HG02759 (cell line): ENCODE measurements around the gene NUMBL.
A peak's percentile ranks its signal among the peaks of the same experiment; 100 is the strongest.

Experiments used
- ATAC-seq: cut with Tn5 transposase; IDR thresholded peaks from one replicate; pipeline ENCODE4 v1.9.1; 2021; ENCODE audit warnings: mild to moderate bottlenecking, moderate library complexity; ENCODE audit not compliant: unreplicated experiment

Gene NUMBL

DNA sequence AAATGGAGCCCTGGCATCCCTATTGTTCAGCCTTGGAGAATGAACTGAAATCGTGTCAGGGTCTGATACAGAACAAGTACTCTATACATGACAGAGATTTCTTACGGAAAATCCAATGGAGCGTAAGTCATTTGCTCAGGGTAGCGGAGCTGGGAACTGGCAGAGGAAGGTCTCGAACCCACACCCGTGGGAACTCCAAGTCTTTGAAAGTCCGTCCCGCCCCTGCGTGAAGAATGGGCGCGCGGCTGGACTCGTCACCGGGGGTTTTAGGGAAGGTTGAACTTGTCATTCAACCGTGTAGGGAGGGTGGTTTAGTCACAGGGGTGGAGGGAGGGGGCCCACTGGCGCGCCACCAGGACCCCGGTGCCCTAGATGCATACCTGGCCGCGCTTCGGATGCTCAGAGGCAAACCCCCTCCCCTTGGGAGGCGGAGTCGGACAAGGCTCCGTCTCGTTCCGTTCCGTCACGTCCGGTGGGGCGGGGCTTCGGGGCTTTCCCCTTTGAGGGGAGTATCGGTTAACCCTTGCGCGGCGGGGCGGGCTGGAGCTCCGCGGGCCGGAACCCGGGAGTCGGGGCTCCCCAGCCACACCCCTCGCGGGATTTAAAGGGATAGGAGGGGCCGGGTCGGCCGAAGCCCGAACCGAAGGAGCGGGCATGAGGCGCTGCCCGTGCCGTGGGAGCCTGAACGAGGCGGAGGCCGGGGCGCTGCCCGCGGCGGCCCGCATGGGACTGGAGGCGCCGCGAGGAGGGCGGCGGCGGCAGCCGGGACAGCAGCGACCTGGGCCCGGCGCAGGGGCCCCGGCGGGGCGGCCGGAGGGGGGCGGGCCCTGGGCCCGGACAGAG is 26.3 kb upstream of the NUMBL start, which contains the start of the genes COQ8B and ITPKC:
Gene COQ8B (minus strand): TSS at position 405 of the 843 bp plus-strand sequence. CDS start 2,254 bp downstream, outside the sequence.
Gene ITPKC (plus strand): TSS at position 631 of the 843 bp plus-strand sequence. CDS start 24 bp downstream, at position 655.
- ATAC-seq, result peak; percentile 65

DNA sequence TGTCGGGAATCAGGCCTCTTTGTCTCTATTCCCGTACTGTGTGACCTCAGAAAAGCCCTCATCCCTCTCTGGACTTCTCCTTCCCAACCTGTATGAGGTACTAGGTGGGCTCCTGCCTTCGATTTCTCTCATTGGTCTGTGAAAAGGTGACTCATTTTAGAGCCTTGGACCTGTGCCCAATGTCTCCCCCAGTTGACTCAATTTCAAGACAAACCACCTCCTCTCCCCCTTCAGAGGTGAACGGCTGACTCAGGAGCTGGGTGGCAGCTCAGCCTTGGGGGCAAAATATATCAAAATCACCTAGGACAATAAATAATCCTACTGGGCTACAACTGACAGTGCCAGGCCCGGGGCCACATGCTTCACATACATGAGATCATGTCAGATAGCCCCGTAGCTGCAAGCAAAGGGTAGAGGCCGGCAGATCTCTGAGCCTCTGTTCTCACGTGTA is 25.6 kb upstream of the NUMBL start:
- no peak for ATAC-seq

DNA sequence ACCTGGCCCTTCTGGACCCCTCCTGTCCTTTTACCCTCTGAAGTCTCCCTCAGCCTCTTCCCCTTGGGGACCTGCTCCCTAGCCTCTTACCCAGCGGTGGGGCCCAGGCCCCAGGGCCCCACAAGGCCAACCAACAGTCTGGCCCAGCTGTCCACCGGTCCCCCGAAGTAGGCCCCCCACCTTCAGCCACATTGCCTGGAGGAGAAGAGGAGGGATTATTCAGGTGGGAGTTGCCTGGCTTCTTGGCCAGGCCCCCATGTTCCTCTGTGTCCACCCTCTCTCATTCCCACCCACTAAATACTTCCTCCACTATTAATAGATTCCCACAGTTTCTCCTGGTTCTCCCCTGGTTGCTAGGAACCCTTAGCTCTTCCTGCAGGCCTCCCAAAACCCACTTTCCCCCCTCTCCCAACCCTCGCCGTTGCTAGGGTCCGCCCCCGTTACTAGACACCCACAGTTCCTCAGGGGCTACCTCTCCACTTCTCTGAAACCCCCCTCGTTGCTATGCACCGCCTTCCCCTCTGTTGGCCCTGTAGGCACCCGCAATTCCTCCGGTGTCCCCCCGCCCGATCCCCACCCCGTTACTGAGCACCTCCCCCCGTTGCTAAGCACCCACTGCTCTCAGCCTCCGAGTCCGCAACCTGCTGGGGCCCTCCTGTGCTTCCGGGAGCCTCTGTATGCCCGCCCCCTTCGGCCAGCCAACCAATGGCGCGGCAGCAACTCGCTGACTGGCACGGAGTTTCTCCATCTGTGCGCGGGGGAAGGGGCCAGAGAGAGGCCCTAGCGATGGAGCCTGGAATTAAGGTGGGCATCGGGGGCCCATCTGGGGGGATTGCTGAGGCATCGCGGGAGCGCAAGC is 24.2 kb upstream of the NUMBL start:
- peak; percentile 58 for ATAC-seq

DNA sequence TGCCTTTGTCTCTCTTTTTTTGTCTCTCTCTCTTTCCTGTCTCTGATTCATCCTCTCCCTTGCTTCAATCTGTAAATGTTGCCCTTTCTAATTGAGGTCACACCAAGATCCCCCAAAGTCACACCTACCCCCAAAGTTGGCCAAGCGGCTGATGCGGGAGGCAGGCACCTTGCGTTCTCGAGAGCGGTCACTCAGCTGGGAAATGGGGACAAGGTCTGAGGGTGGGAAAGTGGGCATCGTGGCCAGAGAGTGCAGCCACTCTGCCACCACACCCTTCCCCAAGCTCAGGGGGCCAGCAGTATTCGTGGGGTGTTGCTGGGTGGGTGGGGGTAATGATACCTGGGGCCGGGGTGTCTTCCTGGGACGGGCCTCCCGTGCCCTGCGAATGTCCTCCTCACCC is 23.5 kb upstream of the NUMBL start:
- ATAC-seq, result no peak

DNA sequence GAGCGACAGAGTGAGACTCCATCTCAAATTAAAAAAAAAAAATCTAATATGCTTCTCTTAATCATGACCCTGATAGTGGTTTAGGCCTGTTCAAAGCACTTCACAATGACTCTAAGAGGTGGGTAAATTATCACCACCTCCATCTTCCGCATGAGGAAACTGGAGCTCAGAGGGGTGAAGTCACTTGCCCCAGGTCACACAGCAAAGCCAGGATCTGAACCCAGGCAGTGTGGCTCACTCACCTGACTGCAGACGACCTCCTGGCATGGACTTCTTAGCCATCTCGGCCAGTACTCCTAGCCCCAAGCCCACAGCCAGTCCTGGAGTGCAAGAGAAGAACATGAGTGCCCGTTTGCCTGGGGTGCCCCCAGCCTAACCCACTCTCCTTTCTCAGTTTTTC is 19.4 kb upstream of the NUMBL start:
- no peak for ATAC-seq

DNA sequence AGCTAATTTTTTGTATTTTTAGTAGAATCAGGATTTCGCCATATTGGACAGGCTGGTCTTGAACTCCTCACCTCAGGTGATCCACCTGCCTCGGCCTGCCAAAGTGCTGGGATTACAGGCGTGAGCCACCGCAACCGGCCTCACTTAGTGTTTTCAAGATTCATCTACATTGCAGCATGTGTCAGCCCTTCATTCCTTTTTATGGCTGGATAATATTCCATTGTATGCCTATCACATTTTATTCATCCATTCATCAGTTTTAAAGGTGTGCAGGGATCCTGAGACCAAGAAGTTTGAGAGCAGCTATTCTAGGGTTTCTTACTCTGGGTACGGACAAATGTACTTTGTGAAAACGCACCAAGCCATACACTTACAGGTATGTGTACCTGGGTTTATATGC is 17.2 kb upstream of the NUMBL start:
- no peak for ATAC-seq

DNA sequence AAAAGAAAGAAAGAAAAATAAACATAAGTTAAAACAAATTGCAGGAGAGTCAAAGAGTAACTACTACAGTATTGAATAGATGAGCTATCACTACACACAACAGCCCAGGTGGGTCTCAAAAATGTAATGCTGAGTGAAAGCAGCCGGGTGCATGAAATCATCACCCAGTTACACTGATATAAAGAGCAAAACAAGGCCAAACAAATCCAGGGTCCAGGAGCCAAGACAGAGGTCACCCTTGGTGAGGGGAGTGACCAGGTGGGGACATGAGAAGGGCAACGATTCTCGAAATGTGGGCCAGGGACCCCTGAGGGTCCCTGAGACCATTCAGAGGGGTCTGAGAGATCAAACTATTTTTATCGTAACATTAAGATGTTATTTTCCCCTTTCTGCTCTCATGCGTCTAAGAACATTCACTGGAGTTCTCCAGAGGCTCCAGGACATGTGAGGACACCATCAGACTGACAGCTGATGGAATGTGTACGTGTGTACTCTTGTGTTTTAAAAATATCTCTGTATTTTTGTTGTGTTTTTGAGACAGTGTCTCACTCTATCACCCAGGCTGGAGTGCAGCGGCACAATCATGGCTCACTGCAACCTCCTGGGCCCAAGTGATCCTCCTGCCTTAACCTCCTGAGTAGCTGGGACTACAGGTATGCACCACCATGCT is 15.6 kb upstream of the NUMBL start:
- ATAC-seq, result no peak

DNA sequence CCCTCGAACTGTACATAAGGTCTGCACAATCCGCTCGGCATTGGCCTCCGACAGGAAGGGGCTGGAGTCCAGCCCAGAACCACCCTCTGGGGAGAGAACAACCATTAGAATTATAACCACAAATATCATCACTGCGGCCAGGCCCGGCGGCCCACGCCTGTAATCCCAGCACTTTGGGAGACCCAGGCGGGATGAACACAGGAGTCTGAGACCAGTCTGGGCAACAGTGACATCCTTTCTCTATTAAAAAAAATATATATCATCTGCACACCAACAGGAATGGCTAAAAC is 14.9 kb upstream of the NUMBL start:
- ATAC-seq, result no peak

DNA sequence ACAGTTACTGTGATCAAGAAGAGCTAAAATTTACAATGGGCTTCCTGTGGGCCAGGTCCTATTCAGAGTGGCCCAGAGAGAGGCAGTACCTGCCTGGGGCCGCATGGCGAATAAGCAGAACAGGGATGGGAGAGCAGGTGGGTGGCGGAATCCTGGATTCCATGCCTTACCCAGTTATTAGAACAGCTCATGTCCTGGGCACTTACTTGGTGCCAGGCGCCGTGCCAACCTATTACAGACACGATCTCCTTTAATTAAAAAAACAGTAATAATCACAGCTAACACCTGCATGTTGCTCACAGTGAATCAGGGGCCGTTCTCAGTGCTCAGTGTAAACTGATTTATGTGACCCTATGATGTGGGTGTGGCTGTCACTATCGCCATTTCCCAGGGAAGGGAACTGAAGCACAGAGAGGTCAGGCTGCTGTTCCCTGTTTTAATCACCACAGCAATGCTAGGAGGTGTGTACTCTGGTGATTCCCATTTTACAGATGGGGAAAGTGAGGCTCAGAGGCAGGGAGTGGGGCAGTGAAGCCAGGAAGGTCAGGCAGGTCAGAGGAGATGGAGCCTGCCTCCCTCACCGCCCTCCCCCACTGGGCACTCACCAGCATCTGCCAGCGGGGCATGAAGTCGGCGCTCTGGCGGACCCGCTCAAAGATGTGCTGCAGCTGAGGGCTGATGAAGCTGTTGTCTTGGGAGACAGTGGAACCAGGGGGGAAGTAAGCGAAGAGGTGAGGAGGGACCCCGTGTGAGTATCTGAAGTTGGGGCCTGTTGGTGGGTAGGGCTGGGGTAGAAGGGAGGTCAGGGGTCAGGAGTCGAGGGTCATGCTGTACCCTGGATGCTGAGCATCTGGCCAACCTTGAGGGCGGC is 14.3 kb upstream of the NUMBL start:
- no peak for ATAC-seq

DNA sequence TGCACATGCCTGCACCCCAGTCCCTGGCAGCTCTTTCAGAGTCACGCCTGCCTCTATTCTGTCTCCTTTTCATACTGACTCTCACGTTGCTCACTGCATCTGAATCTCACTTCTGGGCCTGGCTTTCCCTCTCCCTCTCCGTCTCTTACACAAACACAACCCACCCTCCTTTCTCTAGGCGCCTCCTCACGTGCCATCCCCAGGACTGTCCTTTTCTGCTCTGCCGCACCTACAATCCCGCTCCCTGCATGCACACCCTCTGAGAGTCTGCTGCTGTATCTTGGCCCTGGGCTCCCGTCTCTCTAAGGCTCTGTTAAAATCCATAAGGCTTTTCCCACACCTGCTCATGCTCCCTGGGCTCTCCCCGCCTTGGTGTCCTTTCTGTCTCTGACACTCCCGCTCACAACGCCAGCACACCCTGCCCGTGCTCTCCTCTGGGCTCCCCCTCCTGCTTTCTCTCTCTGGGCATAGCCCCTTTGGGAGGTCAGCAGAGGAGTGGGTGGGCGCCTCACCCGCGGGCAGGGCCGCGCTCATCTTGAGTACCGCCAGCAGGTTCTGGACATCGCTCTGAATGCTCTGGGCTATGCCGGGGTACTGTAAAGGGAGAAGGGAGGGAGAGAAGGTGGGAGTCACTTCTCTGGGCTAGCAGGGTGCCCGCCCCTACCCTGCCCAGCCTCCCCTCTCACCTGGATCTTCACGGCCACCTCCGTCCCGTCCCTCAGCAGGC is 12.7 kb upstream of the NUMBL start:
- no peak for ATAC-seq

DNA sequence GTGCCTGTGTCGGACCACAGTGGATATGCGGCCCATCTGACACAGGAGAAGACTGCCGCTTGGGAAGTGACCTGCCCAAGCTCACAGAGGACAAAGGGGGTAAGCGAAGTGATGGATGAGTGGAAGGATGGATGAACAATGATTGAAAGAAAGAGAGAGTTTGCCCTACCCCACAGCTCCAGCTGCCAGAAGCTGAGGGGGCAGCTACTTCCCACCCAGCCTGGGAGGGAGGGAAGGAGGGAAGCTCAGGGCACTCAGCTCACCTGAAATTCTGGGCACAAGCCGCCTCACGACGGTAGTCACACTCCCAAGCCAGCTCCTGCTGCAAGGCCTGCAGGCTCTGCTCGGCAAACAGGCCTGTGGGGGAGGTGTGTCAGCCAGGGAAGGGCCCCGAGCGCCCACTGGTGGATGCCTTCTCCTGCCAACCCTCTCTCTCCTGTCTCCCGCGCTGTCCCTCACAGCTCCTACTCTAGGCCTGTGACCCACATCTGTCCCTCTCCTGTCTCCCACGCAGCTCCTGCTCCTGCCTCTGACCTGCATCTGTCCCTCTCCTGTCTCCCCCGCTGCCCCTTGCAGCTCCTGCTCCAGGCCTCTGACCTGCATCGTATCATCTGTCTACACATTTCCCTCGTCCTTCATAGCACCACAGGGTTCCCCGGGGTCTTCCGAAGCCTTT is 12.0 kb upstream of the NUMBL start:
- ATAC-seq, result no peak

DNA sequence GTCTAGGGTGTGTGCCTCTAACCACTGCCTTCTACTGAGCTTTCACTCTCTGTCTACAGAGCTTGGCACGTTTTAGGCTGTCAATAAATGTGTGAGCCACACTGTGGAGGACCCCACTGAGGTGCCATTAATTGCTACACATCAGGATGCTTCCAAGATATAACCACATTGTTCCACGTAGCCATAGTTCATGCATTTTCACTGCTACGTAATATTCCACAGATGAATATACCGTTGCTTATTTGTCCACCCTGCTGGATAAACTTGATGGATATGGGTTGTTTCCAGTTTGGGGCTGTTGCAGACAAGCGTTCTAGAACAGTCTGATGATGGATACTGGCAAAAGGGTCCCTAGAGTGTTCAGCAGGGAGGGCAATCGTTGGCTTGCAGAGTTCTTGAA is 11.3 kb upstream of the NUMBL start:
- no peak for ATAC-seq

DNA sequence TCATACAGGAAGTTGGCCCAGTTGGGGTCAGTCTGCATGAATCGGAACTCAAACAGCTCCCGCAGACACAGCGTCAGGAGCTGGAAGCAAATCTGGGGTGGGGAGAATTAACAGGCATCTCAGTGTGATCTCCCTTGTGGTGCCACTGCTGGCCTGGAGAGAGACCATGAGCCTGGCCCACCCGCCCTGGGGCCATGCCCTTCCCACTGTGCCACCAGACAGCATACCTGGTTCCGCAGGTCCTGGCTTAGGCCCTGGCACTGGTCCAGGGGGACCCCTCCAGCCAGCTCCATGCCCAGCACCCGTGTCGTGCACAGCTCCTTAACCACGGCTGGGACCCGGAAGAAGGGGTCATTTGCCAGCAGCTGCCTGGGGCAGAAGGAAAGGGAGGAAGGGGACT is 9.6 kb upstream of the NUMBL start:
- ATAC-seq, result no peak

DNA sequence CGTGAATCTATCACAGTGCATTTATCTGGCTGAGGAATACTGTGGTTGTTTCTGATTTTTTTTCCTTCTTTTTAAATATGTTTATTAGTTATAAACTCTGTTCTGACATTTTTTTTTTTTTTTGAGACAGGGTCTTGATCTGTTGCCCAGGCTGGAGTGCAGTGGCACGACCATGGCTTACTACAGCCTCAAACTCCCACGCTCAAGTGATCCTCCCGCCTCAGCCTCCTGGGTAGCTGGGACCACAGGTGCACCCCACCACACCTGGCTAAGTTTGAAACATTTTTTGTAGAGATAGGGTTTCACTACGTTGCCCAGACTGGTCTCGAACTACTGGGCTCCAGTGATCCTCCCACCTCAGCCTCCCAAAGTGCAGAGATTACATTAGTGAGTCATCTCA is 6.6 kb upstream of the NUMBL start:
- no peak for ATAC-seq

DNA sequence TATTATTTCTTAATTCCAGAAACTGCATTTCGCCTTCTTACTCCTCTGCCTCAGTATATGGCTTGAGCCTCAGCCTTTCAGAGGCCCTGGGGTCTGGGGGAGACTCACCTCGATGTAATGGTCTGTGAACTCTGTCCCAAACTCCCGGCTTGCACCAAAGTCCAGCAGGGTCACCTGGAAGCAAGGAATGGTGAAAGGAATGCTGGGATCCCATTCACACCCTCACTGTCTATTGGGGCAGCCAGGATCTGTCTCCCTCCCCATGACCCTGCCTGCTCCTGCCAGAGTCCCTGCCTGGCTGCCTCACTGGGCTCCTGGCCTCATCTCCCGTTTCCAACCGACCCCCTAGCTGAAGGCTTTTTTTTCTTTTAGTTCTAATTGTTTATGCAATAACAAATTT is 5.4 kb upstream of the NUMBL start:
- no peak for ATAC-seq

DNA sequence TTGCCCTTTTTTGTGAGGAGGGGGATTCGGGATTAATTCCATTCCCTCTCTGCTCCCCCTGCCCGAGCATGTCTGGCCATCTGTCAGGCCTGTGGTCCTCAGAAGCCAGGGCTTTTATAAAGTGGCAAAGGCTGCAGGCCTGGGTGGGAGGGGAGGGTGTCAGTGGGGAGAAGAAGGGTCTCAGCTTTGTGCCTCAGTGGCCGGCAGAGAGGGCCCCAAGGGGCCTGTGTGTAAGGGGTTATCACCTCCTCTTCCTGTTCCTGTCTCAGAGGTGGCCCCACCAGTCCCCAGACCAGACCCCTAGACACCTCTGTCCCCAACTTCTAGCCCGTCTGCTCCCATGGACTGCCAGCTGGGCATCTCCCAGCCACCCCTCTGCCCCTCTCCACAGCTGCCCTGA is 3.4 kb upstream of the NUMBL start:
- no peak for ATAC-seq

DNA sequence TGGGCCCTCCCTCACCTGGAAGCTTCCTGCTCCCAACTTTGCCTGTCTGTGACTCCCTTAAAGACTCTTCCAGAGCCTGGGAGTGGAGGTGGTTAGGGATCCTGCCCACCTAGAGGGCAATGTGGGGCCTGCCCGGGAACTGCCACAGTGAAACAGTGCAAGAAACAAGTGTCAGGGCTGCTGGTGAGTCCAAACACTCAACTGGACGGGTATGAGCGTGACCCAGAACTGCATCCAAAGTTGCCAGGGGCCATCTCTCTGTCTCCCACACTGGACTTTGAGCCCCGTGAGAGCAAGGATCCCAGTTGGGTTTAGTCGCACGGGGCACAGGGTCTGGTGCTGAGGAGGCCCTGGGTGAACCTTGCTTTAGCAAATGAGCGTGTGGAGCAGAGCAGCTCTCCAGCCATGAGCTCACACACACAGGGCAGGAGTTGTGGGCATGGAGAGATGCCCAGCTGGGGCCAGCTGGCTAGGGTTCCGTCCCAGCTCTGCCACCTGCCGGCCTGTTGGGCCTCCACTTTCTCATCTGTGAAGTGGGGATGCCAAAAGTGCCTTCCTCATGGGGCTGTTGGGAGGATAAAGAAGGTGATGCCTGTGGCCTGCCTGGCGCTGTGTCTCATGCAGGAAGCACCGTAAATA is 2.8 kb upstream of the NUMBL start:
- ATAC-seq, result no peak

DNA sequence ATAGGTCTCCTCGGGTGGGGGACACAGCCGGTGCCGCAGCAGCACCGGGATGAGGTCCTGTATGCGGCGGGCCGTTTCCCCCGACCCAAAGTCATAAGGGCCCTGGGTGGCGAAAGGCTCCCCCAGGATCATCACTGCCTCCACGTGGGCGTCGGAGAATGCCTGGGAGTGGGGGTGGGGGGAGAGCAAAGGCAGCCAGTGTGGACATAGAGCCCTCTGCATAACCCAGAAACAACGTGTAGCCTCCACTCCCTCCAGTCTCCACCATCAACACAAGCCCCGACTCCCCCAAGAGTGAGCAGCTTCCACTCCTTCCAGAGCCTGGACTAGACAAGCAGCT is 1.7 kb upstream of the NUMBL start:
- no peak for ATAC-seq
